HG03520 (cell line): Measurements from ENCODE around the gene SLC12A8.

ENCODE experiments used
- ATAC-seq: cut with Tn5 transposase; IDR thresholded peaks from one replicate; pipeline ENCODE4 v1.9.1; 2021; ENCODE audit warnings: mild to moderate bottlenecking, moderate library complexity; ENCODE audit not compliant: unreplicated experiment

Gene SLC12A8

GRCh38 chr3:125154800-125155269, 57.7 kb downstream of the SLC12A8 start:
- peak; percentile 48 for ATAC-seq

- no peak for ATAC-seq
Measured at GRCh38 chr3:125154110-125154509, 58.4 kb downstream of the SLC12A8 start.

GRCh38 chr3:125152951-125153350, 59.6 kb downstream of the SLC12A8 start:
- no peak for ATAC-seq

GRCh38 chr3:125151916-125152315, 60.6 kb downstream of the SLC12A8 start:
- no peak for ATAC-seq

- no peak for ATAC-seq
Measured at GRCh38 chr3:125151442-125151817, 61.1 kb downstream of the SLC12A8 start.

- ATAC-seq, result no peak
Measured at GRCh38 chr3:125150525-125151441, 61.8 kb downstream of the SLC12A8 start.

GRCh38 chr3:125149462-125149861, 63.1 kb downstream of the SLC12A8 start:
- no peak for ATAC-seq

GRCh38 chr3:125148836-125149235, 63.7 kb downstream of the SLC12A8 start:
- ATAC-seq, result no peak

- no peak for ATAC-seq
Measured at GRCh38 chr3:125148016-125148812, 64.3 kb downstream of the SLC12A8 start.

GRCh38 chr3:125147491-125147820, 65.1 kb downstream of the SLC12A8 start:
- no peak for ATAC-seq

GRCh38 chr3:125146626-125147490, 65.7 kb downstream of the SLC12A8 start:
- ATAC-seq, result no peak

GRCh38 chr3:125145751-125146475, 66.6 kb downstream of the SLC12A8 start:
- ATAC-seq, result no peak

- ATAC-seq, result no peak
Measured at GRCh38 chr3:125144653-125145314, 67.8 kb downstream of the SLC12A8 start.

- ATAC-seq, result no peak
Measured at GRCh38 chr3:125143982-125144652, 68.4 kb downstream of the SLC12A8 start.

GRCh38 chr3:125143538-125143937, 69.0 kb downstream of the SLC12A8 start:
- ATAC-seq, result no peak

GRCh38 chr3:125142940-125143339, 69.6 kb downstream of the SLC12A8 start:
- no peak for ATAC-seq

GRCh38 chr3:125142420-125142778, 70.1 kb downstream of the SLC12A8 start:
- ATAC-seq, result no peak

GRCh38 chr3:125141596-125142419, 70.7 kb downstream of the SLC12A8 start:
- ATAC-seq, result peak; percentile 59
